Fibroblast of mammary gland (primary cell): ENCODE results near the gene PITX1.

Experiments used
- DNase-seq: peaks from one replicate; pipeline ENCODE4 v3.0.0-alpha.2; 2010; ENCODE audit warnings: low read depth
- H3K4me3 ChIP-seq: 2 replicates; pipeline ENCODE4 v1.5.1; 2011; ENCODE audit warnings: low read depth, mild to moderate bottlenecking, low read length, moderate library complexity; ENCODE audit not compliant: control insufficient read depth
- CTCF ChIP-seq: conservative IDR thresholded peaks from 2 replicates; pipeline ENCODE4 v1.5.1; 2011; ENCODE audit warnings: low read depth, low read length, inconsistent platforms; ENCODE audit not compliant: control insufficient read depth, insufficient read depth

PITX1 gene

GRCh38 chr5:135046661-135047346, 12.8 kb upstream of the PITX1 start:
- TF ChIP-seq CTCF = no peak
- no peak overlapping the region for H3K4me3 ChIP-seq
- DNase-seq = no peak

- DNase-seq = no peak
- no peak for TF ChIP-seq CTCF
- no peak overlapping the region for H3K4me3 ChIP-seq
Observed at GRCh38 chr5:135045488-135045887, 11.5 kb upstream of the PITX1 start.

GRCh38 chr5:135042595-135042994, 8.6 kb upstream of the PITX1 start:
- TF ChIP-seq CTCF = no peak
- H3K4me3 ChIP-seq = no peak overlapping the region
- DNase-seq = no peak

GRCh38 chr5:135041726-135042125, 7.7 kb upstream of the PITX1 start:
- no peak overlapping the region for H3K4me3 ChIP-seq
- no peak for TF ChIP-seq CTCF
- no peak for DNase-seq

- TF ChIP-seq CTCF = no peak
- no peak for DNase-seq
- no peak overlapping the region for H3K4me3 ChIP-seq
Observed at GRCh38 chr5:135041145-135041587, 7.1 kb upstream of the PITX1 start.

- no peak for DNase-seq
- no peak for TF ChIP-seq CTCF
- no peak overlapping the region for H3K4me3 ChIP-seq
Observed at GRCh38 chr5:135040333-135041144, 6.5 kb upstream of the PITX1 start.

GRCh38 chr5:135040034-135040332, 6.0 kb upstream of the PITX1 start:
- H3K4me3 ChIP-seq = no peak overlapping the region
- no peak for DNase-seq
- TF ChIP-seq CTCF = no peak
